Fibroblast of skin of scalp (primary cell): ENCODE data around the gene IL33. TPM values are rescaled to one million over a fixed set of nuclear protein-coding genes. Genes with fewer than 3 reads are reported as not detected.
A peak's percentile ranks its signal among the peaks of the same experiment; 100 is the strongest.
"Not testable (repeated sequence)": the region's sequence is repeated elsewhere in the genome, so short reads cannot be mapped to it uniquely, and the experiment has no call there.

Experiments
- DNase-seq: peaks from one replicate; pipeline ENCODE4 v3.0.0-alpha.2; 2013
- polyA plus RNA-seq, 2 experiments: library from polyadenylated mRNA; unstranded; fragments of 120-200 nt; gene quantifications; one replicate each; pipeline ENCODE4 v1.2.1, GENCODE V29; 2013; ENCODE audit not compliant: insufficient read length in 2 of 2

The IL33 gene
- 0.29 TPM for polyA plus RNA-seq (2013, experiment 1 of 2; ENCODE audit: insufficient read length)
- 1.2 TPM for polyA plus RNA-seq (2013, experiment 2 of 2; ENCODE audit: insufficient read length)

- DNase-seq: no peak
Observed at GRCh38 chr9:6215562-6215961, at the start of gene IL33. Gene IL33 (plus strand): TSS chr9:6215807. CDS start chr9:6241695, 25,888 bp downstream.

- no peak for DNase-seq
Observed at GRCh38 chr9:6171667-6172066, 43.9 kb upstream of the IL33 start.

- no peak for DNase-seq
Observed at GRCh38 chr9:6173914-6174313, 41.7 kb upstream of the IL33 start.

GRCh38 chr9:6182549-6183226 is 32.9 kb upstream of the IL33 start:
- not testable (repeated sequence) for DNase-seq

GRCh38 chr9:6183227-6183551 is 32.4 kb upstream of the IL33 start:
- DNase-seq: no peak

- DNase-seq: no peak
Observed at GRCh38 chr9:6183627-6184026, 32.0 kb upstream of the IL33 start.

- DNase-seq: peak; percentile 1
Observed at GRCh38 chr9:6184749-6185645, 30.6 kb upstream of the IL33 start.

- no peak for DNase-seq
Observed at GRCh38 chr9:6186691-6187090, 28.9 kb upstream of the IL33 start.

GRCh38 chr9:6187272-6187671 is 28.3 kb upstream of the IL33 start:
- no peak for DNase-seq

GRCh38 chr9:6188466-6188865 is 27.1 kb upstream of the IL33 start:
- no peak for DNase-seq

- no peak for DNase-seq
Observed at GRCh38 chr9:6188906-6189305, 26.7 kb upstream of the IL33 start.

GRCh38 chr9:6194934-6195333 is 20.7 kb upstream of the IL33 start:
- DNase-seq: no peak

GRCh38 chr9:6195714-6196360 is 19.8 kb upstream of the IL33 start:
- no peak for DNase-seq

- DNase-seq: no peak
Observed at GRCh38 chr9:6197330-6197729, 18.3 kb upstream of the IL33 start.

- DNase-seq: no peak
Observed at GRCh38 chr9:6198251-6198650, 17.4 kb upstream of the IL33 start.

- DNase-seq: no peak
Observed at GRCh38 chr9:6199596-6199995, 16.0 kb upstream of the IL33 start.

- no peak for DNase-seq
Observed at GRCh38 chr9:6200761-6201160, 14.8 kb upstream of the IL33 start.

- no peak for DNase-seq
Observed at GRCh38 chr9:6209966-6210365, 5.6 kb upstream of the IL33 start.

GRCh38 chr9:6212722-6213375 is 2.8 kb upstream of the IL33 start:
- no peak for DNase-seq

GRCh38 chr9:6214434-6214833 is 1.2 kb upstream of the IL33 start:
- DNase-seq: no peak

GRCh38 chr9:6214903-6215302 is 704 bp upstream of the IL33 start:
- DNase-seq: no peak

GRCh38 chr9:6216002-6216401 is 395 bp downstream of the IL33 start:
- DNase-seq: no peak

GRCh38 chr9:6216951-6217350 is 1.3 kb downstream of the IL33 start:
- DNase-seq: no peak
